HG03045 (cell line): ENCODE results near the gene TSPAN3.

ENCODE experiments used
- ATAC-seq: cut with Tn5 transposase; IDR thresholded peaks from one replicate; pipeline ENCODE4 v1.9.1; 2021; ENCODE audit warnings: mild to moderate bottlenecking, moderate library complexity; ENCODE audit not compliant: unreplicated experiment

Gene TSPAN3

DNA sequence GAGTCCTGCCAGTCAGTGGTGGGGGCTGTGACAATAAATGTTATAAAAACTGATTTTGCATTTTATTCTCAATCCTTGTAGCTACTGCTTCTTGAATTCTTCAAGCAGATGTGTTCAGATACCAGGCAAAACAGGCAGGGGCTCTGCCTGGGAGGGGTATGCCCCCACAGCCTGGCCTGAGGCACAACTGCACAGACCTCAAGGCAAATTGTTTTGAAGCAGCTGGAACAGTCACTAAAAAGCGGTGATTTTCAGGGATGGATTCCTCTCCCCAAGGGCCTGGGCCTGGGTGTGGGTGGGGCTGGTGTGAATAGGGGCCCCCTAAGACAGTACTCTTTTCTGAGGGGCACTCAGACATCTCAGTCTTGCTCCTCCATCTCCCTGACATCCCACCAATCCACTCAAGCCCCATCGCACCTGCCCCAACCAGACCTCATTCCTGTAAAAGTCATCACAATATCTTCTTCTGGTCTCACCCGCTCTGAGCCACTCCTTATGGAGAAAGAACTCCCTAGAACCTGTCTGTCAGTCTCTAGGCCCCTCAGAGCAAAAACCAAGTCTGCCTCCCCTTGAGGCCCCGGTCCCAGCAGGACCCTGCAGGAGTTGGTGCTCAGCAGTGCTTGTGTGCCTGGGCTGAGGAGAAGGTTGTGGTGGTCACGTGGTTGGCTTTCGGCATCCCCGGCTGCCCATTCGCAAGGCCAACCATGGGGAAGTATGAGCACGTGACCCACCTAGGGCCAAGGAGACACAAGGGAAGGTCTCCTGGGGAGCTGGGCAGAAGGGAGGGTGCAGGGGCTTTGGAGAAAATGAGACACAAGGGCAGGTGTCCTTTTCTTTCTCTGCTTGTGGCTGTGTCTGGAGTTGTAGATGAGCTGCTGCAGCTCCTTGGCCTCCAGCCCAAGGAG lies 78.9 kb downstream of the TSPAN3 start:
- no peak for ATAC-seq
